ENCODE results near the gene PRKAR1B.
A peak's percentile ranks its signal among the peaks of the same experiment; 100 is the strongest.

PRKAR1B gene

DNA sequence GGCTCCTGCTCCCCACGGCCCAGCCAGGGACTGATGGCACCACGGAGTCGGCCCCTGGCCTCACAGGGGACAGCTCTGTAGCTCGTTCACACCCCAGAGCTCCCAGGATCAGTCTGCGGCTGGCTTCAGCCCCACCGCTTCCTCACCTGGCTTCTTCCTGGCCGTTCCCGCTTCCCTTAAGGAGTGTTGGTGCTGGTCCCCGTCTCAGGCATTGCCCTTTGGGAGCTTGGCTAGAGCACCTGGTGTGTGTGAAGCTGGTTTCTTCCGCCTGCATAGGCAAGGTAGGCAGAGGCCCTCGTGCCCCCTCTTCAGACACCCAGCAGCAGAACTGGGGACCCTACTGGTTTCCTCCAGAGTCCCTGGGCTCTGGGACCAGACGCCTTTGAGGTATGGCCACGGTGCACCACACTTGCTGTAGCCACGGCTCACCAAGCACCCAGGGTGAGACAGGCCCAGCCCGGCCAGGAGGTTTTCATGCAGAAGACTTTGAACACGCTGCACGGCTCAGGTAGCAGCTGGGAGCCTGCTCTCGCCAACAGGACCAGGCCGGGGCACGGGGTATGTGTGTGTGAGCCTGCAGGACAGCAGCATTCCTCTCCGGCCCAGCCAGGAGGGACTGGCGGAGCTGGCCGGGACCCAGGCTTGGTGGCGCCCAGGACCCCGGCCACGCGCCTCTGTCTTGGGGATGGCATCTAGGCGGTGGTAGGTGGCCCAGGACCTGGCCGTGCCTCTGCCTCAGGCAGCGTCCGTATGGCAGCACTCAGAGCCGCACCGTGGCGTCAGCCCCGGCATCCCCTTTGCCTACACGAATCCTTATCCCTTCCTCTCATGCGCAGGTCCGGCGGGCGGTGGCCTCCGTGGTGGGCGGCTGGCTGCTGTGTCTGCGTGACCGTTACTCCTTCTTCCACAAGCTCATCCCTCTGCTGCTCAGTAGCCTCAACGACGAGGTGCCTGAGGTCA, 13.2 kb upstream of the PRKAR1B start:
- no peak for DNase-seq

DNA sequence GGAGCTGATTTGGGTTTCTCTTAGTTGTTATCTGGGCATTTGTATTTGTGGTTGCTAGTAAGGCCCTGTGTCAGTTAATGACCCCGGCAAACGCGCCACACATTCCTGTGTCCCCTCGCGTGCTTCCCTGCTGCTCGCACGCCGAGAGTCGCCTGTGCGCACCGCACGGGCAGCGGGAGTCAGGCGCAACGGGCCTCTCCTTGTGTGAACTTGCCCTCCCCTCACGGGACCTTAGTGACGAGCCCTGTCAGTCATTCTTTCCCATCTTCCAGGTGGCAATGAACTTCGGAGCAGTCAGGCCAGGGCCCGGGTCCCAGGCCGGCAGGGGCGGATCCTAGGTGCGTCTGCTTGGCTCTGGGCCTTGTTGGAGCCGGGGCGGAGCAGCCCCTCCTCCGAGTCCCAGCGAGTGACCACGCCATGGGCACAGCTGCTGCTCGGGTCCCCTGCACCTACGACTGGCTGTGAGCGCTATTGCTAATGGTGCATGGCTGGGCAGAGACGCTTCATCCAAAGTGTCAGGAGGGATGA, 12.4 kb upstream of the PRKAR1B start:
- no peak for DNase-seq

DNA sequence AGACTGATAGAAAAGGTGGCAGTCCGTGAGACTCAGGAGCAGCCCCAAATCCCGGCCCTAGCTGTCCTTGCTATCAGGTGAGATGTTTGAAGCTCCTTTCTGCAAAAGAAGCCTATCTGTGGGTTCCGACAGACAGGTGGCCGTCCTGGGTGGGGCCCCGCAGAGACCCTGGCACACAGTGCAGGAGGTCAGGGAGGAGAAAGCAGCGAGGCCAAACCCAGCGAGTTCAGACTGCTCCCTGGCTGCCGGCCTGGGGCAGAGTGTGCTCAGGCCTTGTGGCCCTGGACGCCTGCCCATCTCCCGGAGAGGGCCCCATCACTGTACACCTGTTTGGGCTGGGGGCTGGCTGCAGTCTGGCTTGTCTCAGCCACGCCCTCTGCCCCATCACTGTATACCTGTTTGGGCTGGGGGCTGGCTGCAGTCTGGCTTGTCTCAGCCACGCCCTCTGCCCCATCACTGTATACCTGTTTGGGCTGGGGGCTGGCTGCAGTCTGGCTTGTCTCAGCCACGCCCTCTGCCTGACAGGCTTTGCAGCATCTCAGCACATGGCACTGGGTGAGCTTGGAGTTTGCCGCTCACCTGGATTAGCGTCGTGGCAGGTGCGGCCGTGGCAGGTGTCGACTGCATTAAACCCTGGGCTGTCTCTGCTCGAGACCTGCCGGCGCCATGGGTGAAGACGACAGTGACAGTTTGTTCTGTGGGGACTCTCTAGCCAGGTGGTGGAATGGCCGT, 11.8 kb upstream of the PRKAR1B start:
- DNase-seq: no peak

DNA sequence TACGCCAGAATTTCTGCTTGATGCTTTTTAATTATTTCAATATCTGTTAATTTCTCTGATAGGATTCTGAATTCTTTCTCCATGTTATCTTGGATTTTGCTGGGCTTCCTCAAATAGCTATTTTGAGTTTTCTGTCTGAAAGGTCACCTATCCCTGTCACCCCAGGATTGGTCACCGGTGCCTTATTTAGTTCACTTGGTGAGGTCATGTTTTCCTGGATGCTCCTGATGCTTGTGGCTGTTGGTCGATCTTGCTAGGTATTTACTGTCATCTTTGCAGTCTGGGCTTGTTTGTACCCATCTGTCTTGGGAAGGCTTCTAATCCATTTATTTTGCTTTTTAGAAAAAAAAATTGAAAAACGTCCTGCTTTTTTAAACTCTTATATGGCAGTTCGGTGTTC, 11.2 kb upstream of the PRKAR1B start:
- DNase-seq: no peak

DNA sequence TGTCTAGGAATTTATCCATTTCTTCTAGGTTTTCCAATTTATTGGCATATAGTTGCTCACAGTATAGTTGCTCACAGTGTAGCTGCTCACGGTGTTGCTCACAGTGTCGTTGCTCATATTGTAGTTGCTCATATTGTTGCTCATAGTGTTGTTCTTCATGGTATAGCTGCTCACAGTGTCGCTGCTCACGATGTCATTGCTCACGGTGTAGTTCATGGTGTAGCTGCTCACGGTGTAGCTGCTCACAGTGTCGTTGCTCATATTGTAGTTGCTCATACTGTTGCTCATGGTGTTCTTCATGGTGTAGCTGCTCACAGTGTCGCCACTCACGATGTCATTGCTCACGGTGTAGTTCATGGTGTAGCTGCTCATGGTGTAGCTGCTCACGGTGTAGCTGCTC, 7.7 kb upstream of the PRKAR1B start:
- no peak for DNase-seq

DNA sequence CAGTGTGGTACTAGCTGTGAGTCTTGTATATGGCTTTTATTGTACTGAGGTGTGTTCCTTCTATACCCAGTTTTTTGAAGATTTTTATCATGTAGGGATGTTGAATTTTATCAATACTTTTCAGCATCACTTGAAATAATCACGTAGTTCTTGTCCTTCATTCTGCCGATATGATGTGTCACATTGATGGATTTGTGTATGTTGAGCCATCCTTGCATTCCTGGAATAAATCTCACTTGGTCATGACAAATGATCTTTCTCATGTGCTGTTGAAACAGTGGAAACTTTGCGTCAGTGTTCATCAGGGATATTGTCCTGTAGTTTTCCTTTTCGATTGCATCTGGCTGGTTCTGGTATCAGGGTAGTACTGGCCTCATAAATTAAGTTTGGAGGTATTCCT, 7.1 kb upstream of the PRKAR1B start:
- no peak for DNase-seq

DNA sequence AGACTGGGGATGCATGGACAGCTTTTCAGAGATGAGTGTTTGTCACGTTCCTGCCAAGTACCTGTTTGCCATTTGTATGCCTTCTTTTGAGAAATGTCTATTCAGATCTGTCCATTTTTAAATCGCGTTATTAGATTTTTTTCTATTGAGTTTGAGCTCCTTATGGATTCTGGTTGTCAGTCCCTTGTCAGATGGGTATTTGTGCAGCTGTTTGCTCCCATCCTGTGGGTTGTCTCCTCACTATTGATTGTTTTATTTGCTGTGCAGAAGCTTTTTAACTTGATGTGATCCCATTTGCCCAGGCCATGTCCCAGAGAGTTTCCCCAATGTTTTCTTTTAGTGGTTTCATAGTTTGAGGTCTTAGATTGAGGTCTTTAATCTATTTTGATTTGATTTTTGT, 5.5 kb upstream of the PRKAR1B start:
- DNase-seq: no peak

DNA sequence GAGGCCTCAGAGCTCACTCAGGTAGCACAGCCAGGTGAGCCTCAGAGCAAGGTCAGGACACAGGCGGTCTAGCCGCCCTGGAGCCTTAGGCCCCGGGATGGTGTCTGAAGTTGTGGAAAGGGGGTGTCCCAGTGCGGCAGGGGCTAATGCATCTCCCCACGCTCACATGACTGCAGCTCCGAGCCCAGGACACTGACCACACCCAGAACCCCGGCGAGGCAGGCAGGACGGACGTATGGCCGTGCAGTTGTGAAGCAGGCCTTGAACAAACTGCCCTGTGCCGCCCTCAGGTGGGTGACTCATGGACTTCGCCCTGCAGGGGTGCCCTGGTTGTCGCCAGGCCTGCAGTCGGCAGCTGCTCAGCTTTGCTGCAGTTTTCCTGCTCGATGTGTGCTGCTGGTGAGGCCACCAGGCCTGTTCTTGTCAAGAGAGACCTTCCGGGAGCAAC, 5.0 kb upstream of the PRKAR1B start:
- DNase-seq: peak; percentile 90

DNA sequence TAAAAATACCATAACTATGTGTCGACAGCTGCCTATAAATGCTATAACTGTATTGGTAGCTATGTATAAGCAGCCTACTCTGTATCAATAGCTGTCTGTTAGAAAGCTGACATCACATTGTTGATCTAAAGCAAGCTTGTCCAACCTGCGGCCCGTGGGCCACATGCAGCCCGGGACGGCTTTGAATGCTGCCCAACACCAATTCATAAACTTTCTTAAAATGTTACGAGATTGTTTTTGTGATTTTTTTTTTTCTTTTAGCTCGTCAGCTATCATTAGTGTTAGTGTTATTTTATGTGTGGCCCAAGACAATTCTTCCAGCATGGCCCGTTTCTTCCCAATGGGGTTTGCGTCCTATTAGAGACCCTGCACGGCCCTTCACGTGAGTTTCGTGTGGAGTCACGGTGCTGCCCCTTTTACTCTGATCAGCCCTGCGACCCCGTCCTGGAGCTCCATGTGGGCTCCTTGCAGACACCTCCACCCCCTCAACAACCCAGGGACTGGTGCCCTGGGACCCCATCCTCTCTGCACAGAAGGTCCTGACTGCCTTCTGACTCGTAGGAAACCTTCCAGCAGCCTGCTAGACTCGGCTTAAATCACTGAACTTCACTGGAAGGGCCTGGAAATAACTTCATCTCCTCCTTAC, 4.5 kb upstream of the PRKAR1B start:
- no peak for DNase-seq

DNA sequence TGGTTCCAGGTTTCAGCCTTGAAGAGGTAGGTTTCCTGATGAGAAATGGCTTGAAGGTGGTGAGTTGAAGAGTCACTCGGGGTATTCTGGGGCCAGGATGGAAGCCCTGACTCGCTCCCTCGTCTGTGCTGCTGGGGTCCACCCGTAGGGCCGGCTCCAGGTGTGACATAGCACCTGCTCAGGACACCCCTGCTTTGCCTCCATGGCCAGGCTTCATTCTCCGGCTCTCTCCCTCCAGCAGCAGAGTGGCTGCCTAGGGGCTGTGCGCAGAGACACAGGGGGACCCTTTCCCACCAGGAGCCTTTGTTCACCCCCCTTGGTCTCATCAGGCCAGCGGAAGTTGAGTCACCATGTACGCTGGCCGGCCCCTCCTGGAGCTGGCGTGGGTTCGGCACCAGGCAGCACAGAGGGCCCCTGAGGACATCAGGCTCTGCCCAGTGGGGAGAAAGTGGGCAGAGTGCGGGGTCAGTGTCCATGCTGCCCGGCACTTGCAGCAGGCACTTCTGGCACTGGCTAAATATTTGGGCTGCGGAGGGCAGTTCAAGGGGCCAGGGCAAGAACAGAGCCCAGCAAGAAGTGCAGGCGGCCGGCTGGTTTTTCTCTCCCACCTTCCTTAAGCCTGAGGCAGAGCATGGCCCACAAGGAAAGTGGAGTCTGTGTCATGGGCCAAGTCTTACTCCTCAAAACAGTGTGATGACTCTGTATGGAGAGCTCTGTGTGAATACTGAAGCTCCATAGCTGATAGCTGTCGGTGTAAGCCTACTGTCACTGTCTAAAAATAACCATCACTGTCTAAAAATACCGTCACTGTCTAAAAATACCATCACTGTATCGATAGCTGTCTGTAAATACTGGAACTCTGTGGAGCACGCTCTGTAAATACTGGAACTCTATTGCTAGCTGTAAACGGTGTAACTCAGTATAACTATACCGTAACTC, 3.7 kb upstream of the PRKAR1B start:
- no peak for DNase-seq

DNA sequence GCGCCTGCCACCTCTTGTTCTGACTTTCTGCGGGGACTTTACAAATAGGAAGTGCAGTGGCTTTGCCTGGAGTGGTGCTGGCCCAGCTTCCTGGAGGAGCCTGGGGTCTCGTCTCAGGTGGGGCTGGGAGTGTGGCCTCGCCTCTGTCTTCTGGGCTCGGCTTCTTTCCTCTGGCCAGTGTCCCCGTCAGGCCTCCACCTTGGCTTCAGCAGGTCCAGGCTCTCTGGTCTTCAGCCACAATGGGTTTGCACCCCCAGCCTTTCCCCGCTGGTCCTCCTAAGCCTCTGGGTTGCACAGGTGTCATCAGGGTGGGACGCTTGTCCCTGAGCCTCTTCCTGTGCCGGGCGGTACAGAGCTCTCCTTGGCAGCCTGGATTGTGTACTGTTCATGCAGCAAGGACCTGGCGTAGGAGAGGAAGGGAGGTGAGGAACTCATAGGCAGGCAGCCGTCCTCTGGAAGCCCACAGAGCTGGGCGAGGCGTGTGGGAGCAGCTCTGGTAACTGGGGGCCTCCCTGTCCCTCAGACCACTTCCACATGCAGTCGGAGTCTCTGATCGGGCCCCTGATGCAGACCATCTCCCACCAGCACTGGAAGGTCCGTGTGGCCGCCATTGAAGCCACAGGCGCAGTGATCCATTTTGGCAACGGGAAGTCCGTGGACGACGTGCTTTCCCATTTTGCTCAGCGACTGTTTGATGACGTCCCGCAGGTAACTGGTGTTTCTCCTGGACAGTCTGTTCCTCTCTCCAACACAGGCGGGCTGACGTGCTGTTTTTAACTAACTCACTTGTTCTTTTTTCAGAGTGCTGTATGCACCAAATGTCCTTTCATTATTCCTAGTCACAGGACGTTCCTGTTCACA, 2.3 kb upstream of the PRKAR1B start:
- no peak for DNase-seq

DNA sequence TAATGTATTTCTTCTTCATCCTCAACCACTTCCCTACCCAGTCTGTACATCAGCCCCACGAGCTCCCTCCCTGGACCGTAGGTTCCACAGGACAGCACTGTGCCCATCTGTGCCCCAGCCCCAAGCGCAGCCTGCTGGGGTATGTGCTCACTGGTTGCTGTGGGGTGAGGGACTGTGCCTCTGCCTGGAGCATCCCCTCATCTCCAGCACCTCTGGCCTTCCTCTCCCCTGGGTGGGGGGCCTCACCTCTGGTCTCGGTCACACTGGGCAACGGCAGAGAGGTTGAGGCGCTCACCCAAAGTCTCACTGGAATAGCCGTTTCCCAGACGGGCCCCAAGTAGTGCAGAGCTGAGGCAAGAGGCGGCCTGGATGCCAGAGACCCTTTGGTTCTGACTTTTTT, 1.5 kb upstream of the PRKAR1B start:
- no peak for DNase-seq

DNA sequence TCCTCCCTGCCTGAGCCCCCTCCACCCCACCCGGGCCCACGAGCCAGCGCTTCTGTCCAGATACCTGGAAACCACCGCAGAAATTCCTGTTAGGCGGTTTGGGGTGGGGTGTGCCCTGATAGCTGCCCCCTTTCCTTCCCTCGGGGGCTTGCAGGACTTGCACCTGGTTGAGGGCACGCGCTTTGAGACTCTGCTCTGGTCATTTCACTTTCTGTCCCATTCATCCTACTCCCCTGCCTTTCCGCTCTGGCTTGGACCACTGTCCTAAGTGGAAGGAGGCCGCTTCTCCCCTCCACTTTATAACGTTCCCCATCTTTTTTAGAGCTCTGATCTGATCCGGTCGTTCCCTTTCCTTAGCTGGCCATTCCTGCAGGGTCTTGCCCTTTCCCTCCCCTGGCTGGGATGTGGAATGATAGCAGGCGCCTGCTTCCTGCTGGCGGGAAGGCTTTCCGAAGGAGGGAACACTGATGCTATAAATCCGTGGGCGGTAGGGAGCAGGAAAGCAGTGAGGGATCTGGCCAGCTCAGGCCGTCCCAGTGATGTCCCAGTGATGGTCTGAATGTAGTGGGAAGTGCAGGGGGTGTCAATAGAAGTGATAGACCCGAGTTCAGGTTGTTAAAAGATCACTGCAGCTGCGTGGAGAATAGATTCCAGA, 852 bp upstream of the PRKAR1B start:
- DNase-seq: no peak

DNA sequence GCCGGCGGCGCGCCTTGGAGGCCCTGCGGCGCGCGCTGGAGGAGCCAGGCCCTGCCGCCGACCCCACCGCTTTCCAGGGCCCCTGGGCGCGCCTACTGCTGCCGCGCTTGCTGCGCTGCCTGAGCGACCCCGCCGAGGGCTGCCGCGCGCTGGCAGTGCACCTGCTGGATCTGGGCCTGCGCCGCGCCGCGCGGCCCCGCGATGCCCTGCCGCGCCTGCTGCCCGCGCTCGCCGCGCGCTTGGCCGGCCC, 302 bp downstream of the PRKAR1B start:
- DNase-seq: no peak

DNA sequence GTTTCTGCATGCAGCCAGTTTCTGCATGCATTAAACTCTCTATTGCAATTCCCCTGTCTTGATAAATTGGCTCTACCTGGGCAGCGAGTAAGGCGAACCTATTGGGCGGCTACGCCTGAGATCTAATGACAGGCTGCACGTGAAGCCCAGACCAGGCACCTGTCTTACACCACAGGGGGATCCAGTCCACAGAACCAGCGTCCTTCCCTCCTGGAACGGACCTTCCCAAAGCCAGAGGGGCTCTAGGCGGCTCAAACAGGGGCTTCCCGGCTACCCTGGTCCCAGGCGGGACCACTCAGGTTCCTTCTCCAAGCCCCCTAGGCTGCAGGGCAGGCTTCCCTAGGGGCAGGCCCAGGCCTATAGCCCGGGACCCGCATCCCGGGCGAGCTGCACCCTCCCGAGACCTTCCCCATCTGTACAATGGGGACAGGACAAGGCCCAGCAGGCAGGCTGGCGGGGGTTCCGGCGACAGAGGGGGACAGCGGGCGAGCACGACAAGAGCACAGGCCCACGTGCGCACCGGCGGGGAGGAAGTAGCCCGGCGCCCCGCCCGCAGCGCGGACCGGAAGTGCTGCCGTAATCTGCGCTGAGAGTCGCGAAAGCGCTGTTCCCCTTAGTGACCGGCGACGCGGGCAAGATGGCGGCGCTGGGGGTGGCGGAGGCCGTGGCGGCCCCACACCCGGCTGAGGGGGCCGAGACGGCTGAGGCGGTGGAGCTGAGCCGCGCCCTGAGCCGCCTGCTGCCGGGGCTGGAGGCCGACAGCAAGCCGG, 812 bp downstream of the PRKAR1B start, which contains the start of gene DNAAF5:
Gene DNAAF5 (plus strand): TSS at position 616 of the 770 bp plus-strand sequence. CDS start 22 bp downstream, at position 638.
- DNase-seq: peak; percentile 78

DNA sequence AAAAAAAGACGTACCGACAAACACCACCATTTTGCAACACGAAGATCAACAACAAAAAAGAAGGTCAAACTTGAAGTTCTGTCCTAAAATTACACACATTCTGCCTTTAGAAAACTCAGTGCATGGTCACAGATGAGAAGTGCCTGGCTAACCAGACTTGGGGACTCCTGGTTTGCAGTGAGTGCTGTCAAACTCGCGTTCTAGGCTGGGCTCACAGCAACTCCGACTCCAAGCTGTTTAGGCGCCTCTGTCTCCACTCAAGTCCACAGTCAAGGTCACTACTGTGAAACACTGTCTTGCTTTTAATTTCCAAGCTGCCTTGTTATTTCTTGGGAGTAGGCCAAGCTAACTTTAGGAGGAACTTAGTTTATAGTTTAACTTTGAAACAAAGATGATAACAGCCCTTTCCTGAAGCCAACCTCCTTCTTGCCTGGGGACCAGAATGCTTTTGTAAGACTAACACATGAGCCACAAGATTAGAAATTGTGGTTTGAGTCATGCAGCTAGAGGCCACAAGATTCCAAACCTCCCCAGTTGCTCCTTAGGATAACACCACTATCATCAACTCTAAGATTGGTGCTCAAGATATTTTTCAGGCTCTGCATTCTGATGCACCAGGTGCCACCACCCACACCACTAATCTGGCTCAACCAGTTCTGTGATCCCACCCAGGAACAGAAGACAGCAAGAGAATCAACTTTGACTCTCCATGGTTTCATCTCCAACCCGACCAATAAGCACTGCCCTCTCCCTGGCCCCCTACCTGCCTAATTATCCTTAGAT, 1.7 kb downstream of the PRKAR1B start:
- DNase-seq: no peak

DNA sequence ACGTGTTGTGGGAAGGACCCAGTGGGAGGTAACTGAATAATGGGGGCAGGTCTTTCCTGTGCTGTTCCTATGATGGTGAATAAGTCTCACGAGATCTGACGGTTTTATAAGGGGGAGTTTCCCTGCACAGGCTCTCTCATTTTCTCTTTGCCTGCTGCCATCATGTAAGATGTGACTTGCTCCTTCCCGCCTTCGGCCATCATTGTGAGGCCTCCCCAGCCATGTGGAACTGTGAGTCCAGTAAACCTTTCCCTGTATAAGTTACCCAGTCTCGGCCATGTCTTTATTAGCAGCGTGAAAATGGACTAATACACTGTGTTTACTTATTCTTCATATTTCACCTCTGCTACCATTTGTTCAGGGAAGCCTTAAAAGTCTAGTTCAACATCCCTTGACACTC, 2.8 kb downstream of the PRKAR1B start:
- no peak for DNase-seq

DNA sequence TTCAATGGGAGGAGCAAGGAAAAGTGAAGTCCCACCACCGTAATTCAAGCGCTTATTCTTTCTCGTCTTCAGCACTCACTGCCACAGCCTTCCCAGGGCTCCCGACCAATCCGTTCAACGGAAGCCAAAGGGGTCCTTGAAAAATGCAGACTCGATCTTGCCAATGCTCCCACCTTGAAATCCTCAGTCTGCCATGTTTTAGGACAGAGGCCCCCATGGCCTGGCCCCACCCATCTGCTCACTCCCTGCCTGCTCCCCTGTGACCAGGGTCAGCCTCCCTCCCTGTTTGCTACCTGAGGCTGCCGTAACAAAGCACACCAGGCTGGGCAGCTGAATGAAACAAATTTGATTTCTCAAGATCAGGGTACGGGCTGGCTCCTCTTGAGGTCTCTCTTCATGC, 3.5 kb downstream of the PRKAR1B start:
- no peak for DNase-seq

DNA sequence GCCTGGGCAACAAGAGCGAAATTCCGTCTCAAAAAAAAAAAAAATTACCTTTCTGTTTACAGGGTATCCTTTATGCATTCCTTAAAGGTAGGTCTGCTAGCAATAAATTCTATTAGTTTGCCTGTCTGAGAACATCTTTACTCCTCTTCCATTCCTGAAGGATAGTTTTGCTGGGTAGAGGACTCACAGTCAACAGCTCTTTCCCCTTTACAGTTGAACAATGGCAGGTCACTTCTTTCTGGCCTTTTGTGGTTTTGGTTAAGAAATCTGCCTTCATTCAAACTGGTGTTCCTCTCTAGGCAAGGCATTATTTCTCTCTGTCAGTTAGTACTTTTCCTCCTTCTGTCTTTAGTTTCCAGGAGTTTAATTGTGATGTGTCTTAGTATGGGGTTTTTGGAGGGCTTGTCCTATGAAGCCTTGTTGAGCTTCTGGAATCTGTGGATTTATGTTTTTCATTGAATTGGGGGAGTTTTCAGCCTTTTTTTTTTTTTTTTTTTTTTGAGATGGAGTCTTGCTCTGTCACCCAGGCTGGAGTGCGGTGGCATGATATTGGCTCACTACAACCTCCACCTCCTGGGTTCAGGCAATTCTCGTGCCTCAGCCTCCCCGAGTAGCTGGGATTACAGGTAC, 5.3 kb downstream of the PRKAR1B start:
- DNase-seq: no peak
